IMR-90 (cell line): ENCODE measurements around the gene TMF1. TPM values are rescaled to one million over a fixed set of nuclear protein-coding genes. Genes with fewer than 3 reads are reported as not detected.

Source experiments
- NFE2L2 ChIP-seq: fragments of 150-350 bp; IDR thresholded peaks from 2 replicates; pipeline ENCODE4 v1.6.1; 2016; ENCODE audit warnings: low read depth, mild to moderate bottlenecking, low read length
- RCOR1 ChIP-seq: IDR thresholded peaks from 2 replicates; pipeline ENCODE4 v1.6.1; 2012; ENCODE audit warnings: mild to moderate bottlenecking, low read length, improper control_type of control experiment; ENCODE audit not compliant: insufficient replicate concordance
- USF2 ChIP-seq: fragments of 150-350 bp; IDR thresholded peaks from 2 replicates; pipeline ENCODE4 v1.6.1; 2017; ENCODE audit warnings: mild to moderate bottlenecking, antibody characterized with exemption, low read length, low read depth
- polyA plus RNA-seq, 3 experiments: library from polyadenylated mRNA; depleted of rRNA; stranded (reverse); fragments of >200 nt; gene quantifications; 2 replicates each; pipeline ENCODE4 v1.2.3, GENCODE V29; 2012; ENCODE audit warnings: low replicate concordance in 1 of 3
- total RNA-seq: library from RNA; depleted of rRNA; stranded (reverse); fragments of >200 nt; gene quantifications from 2 replicates; pipeline ENCODE4 v1.2.3, GENCODE V29; 2012

TMF1 gene
- total and polyA plus RNA-seq, 2 of the 4 experiments (the other 2 are of a cell fraction) = 12.4 to 39.1 TPM

DNA sequence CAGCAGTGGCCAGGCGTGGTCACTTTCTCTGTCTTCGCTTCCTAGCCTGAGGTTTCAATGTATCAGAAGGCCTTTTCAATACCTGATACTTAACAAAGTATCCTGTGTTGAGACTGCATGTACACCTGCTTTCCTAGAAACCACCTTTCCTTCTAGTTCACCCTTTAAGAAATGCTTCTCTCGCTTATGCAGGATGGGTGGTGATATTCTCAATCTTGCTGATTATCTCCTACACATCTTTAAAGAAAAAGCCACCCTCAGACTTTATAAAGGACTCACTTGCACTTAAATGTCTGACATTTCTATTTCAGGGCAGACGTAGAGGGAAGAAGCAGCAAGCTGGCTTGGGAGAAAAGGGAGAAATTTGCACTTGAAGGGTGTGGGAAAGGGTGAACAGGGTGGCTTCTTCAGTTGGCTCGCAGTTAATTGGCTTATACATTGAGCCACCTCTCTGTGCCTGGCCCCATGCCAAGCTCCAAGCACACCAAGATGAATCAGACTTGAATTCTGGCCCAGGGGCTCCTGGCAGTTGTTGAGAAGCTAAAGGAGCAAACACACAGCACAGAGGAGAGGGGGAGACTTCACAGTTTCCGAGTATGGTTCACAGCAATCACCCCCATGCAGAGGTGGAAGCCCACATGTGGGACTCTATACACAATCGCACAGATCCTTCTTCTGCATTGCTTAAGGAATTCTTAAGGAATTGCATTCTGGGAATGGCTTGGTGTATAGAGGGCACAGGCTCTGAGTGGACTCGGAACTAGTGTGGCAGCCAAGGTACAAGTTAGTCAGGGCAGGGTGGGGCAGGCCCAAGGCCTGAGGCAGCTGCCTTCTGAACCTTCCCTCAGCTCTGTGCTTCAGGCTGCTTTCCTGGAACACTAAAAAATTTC lies 33.9 kb upstream of the TMF1 start (continued):
- TF ChIP-seq USF2 (no peak), NFE2L2 (no peak), RCOR1 (peak; percentile 14)
